ENCODE data around the gene ADCYAP1R1. TPM values are rescaled to one million over a fixed set of nuclear protein-coding genes. Genes with fewer than 3 reads are reported as not detected.

ADCYAP1R1 gene
- total and polyA plus RNA-seq, 2 of the 8 experiments (the other 6 are each of a cell fraction or from before 2014, with no cell fraction given), result 14.4 to 14.6 TPM

GRCh38 chr7:31102973-31103850 is 51.1 kb downstream of the ADCYAP1R1 start:
- no peak overlapping the region for H4K91ac ChIP-seq (replicated peaks; ENCODE audit: insufficient read length, low read length)
- no peak overlapping the region for H3K9ac ChIP-seq (replicated peaks in 1 of 4; ENCODE audit: extremely low read depth in 1 of 4, low read depth in 3 of 4, low read length in 3 of 4)
- no peak overlapping the region for H3K18ac ChIP-seq (ENCODE audit: extremely low read depth, low read length)
- FAIRE-seq (no peak), DNase-seq (ENCODE audit: low read depth in 1 of 2, low spot score in 2 of 2) (no peak)
- no peak overlapping the region for H2BK120ac ChIP-seq (replicated peaks; ENCODE audit: low read depth, low read length)
- no peak overlapping the region for H3K14ac ChIP-seq (ENCODE audit: insufficient read length)
- no peaks in the 10 kb centered on the region for H3K23me2 ChIP-seq (ENCODE audit: low read depth, low read length)
- H3K9me3 ChIP-seq (ENCODE audit: insufficient read depth in 2 of 2, low read depth in 1 of 2, low read length in 1 of 2), result no peaks in the 10 kb centered on the region
- H4K5ac ChIP-seq (ENCODE audit: insufficient read length, low read depth, low read length), result no peak overlapping the region
- H2BK15ac ChIP-seq (ENCODE audit: low read length), result no peak overlapping the region
- no peak overlapping the region for H3K4me3 ChIP-seq (ENCODE audit: extremely low read depth in 1 of 4, insufficient read depth in 2 of 4, low read depth in 3 of 4, low read length in 4 of 4)
- no peak overlapping the region for H3K4me2 ChIP-seq (ENCODE audit: insufficient read depth in 1 of 2, low read depth in 2 of 2, low read length in 2 of 2)
- H3K4me1 ChIP-seq (replicated peaks in 1 of 4; ENCODE audit: control insufficient read depth in 3 of 4, insufficient read depth in 4 of 4, low read length in 3 of 4), result no peaks in the 10 kb centered on the region; a peak in 1 of 7 replicates
- no peak overlapping the region for H2BK5ac ChIP-seq (ENCODE audit: low read depth, low read length)
- H3K27me3 ChIP-seq (replicated peaks in 1 of 4; ENCODE audit: control insufficient read depth in 3 of 4, extremely low read depth in 1 of 4, insufficient read depth in 3 of 4, low read length in 3 of 4), result no peaks in the 10 kb centered on the region; a peak in 1 of 7 replicates
- no peak overlapping the region for H2AK5ac ChIP-seq (ENCODE audit: low read depth, low read length)
- no peak overlapping the region for H4K8ac ChIP-seq (ENCODE audit: extremely low read depth, insufficient read depth, low read length)
- no peak overlapping the region for H3K23ac ChIP-seq (ENCODE audit: insufficient read length)
- no peaks in the 10 kb centered on the region for H3K79me2 ChIP-seq (ENCODE audit: control insufficient read depth in 1 of 2, insufficient read depth in 2 of 2, low read length in 2 of 2)
- H3K27ac ChIP-seq (ENCODE audit: low read depth, low read length), result no peak overlapping the region
- no peak overlapping the region for H2AFZ ChIP-seq (ENCODE audit: low read length)
- H3K79me1 ChIP-seq (ENCODE audit: low read depth, low read length), result no peaks in the 10 kb centered on the region
- no peak overlapping the region for H3K4ac ChIP-seq (replicated peaks; ENCODE audit: insufficient read length, low read depth, low read length)
- no peaks in the 10 kb centered on the region for H3K36me3 ChIP-seq (ENCODE audit: control insufficient read depth in 2 of 4, insufficient read depth in 4 of 4, low read length in 3 of 4)
- POLR2A ChIA-PET (ENCODE audit: partially characterized antibody), result interaction anchor here (0.7 kb wide), 1 partner anchor 18 kb away, joined by 3 read pairs; no protein-coding TSS in a partner anchor
- WGBS, 2 experiments (ENCODE audit: extremely low coverage in 1 of 2, insufficient coverage in 1 of 2, insufficient read length in 1 of 2, insufficient replicate concordance in 2 of 2, low coverage in 1 of 2, low lambda C conversion rate in 2 of 2, missing lambda C conversion rate in 1 of 2), result 91% methylated on average over 8 of the region's 9 CpGs; no CpG with 5 or more reads in 1 of the 2 experiments
- CTCF ChIA-PET (ENCODE audit: partially characterized antibody), result interaction anchor here (1.1 to 19.4 kb wide), 8 partner anchors 9 to 195 kb away, joined by 3 to 162 read pairs (median 4); no protein-coding TSS in a partner anchor
- H2BK12ac ChIP-seq (ENCODE audit: low read depth, low read length), result no peak overlapping the region
- no peak overlapping the region for H3K56ac ChIP-seq (replicated peaks; ENCODE audit: insufficient read length, low read depth, low read length)
- peaks cover 2% of the 10 kb centered on the region in 2 experiments for H4K20me1 ChIP-seq (replicated peaks in 1 of 2; ENCODE audit: control insufficient read depth in 1 of 2, insufficient read depth in 2 of 2, low read length in 2 of 2)
- H2BK20ac ChIP-seq (ENCODE audit: low read length), result no peak overlapping the region
- TF ChIP-seq E2F6 (IDR thresholded peaks at IDR 0.05) (no peak), MAX (IDR thresholded peaks at IDR 0.05) (no peak), POLR2A (IDR thresholded peaks at IDR 0.05; ENCODE audit: control extremely low read depth in 1 of 2, low read depth in 2 of 2, low read length in 2 of 2) (no peak), POU5F1 (IDR thresholded peaks at IDR 0.05; ENCODE audit: low read depth, low read length) (no peak), ATF2 (IDR thresholded peaks at IDR 0.05; ENCODE audit: low read length) (no peak), SIRT6 (IDR thresholded peaks at IDR 0.05; ENCODE audit: low read length) (no peak), CEBPB (IDR thresholded peaks at IDR 0.05; ENCODE audit: low read depth, low read length) (no peak), ZNF274 (IDR thresholded peaks at IDR 0.05; ENCODE audit: borderline replicate concordance, extremely low read depth, low read length) (no peak), ATF3 (IDR thresholded peaks at IDR 0.05; ENCODE audit: insufficient read depth, low read depth, low read length) (no peak)
